H1 (cell line): ENCODE data around the gene NKAIN2. TPM values are rescaled to one million over a fixed set of nuclear protein-coding genes. Genes with fewer than 3 reads are reported as not detected.

Source experiments
- CTCF ChIA-PET: fragments of 300-600 bp; sonication (Branson Sonifier 250); formaldehyde crosslinking; loops from one replicate; lab custom pipeline; 2021; ENCODE audit not compliant: partially characterized antibody; lab: Charles Lee
- POLR2A ChIA-PET: fragments of 300-600 bp; sonication (Branson Sonifier 250); formaldehyde crosslinking; loops from one replicate; lab custom pipeline; 2021; ENCODE audit warnings: inconsistent platforms; ENCODE audit not compliant: partially characterized antibody; lab: Charles Lee
- DNase-seq, 2 experiments: peaks; one replicate each; pipeline versions ENCODE4 v3.0.0 to v3.0.0-alpha.2; 2010 to 2022; ENCODE audit warnings: low spot score in 2 of 2, low read depth in 1 of 2, mixed read lengths in 1 of 2
- FAIRE-seq: peaks from 2 replicates; lab custom pipeline; 2011; peaks lifted over from hg19 to GRCh38; lab: Jason Lieb, UNC
- H2AFZ ChIP-seq: 2 replicates; pipeline ENCODE4 v1.8.1; 2012; ENCODE audit warnings: low read length, inconsistent platforms
- H2AK5ac ChIP-seq: 2 replicates; pipeline ENCODE4 v1.6.1; 2013; ENCODE audit warnings: low read depth, low read length
- H2BK120ac ChIP-seq: replicated peaks from 2 replicates; pipeline ENCODE3; 2013; ENCODE audit warnings: low read depth, low read length, inconsistent platforms
- H2BK12ac ChIP-seq: 2 replicates; pipeline ENCODE4 v1.6.1; 2013; ENCODE audit warnings: low read depth, low read length
- H2BK15ac ChIP-seq: 2 replicates; pipeline ENCODE4 v1.6.1; 2013; ENCODE audit warnings: low read length
- H2BK20ac ChIP-seq: 2 replicates; pipeline ENCODE4 v1.6.1; 2013; ENCODE audit warnings: low read length
- H2BK5ac ChIP-seq: 2 replicates; pipeline ENCODE4 v1.6.1; 2013; ENCODE audit warnings: low read depth, low read length
- H3K14ac ChIP-seq: 2 replicates; pipeline ENCODE4 v1.6.1; 2013; ENCODE audit warnings: inconsistent platforms; ENCODE audit not compliant: insufficient read length
- H3K18ac ChIP-seq: 2 replicates; pipeline ENCODE4 v1.6.1; 2013; ENCODE audit warnings: low read length; ENCODE audit errors: extremely low read depth
- H3K23ac ChIP-seq: 2 replicates; pipeline ENCODE4 v1.6.1; 2013; ENCODE audit warnings: inconsistent platforms; ENCODE audit not compliant: insufficient read length
- H3K23me2 ChIP-seq: 2 replicates; pipeline ENCODE4 v1.6.1; 2013; ENCODE audit warnings: low read depth, low read length
- H3K27ac ChIP-seq: 2 replicates; pipeline ENCODE4 v1.6.1; 2011; ENCODE audit warnings: low read depth, low read length, inconsistent platforms
- H3K27me3 ChIP-seq, 4 experiments: replicated peaks in 1 of 4; 1 replicate in 1 of 4; 2 replicates in 3 of 4; pipeline versions ENCODE4 v1.6.1 to v1.8.1; 2011 to 2013; ENCODE audit warnings: low read length in 3 of 4, mild to moderate bottlenecking in 3 of 4, inconsistent platforms in 2 of 4, mixed read lengths in 2 of 4, moderate library complexity in 1 of 4; ENCODE audit not compliant: control insufficient read depth in 3 of 4, insufficient read depth in 3 of 4; ENCODE audit errors: extremely low read depth in 1 of 4
- H3K36me3 ChIP-seq, 4 experiments: 2 replicates each; pipeline versions ENCODE4 v1.6.1 to v1.8.1; 2011 to 2013; ENCODE audit warnings: mild to moderate bottlenecking in 4 of 4, low read length in 3 of 4, moderate library complexity in 2 of 4, control low read depth in 1 of 4, inconsistent platforms in 1 of 4; ENCODE audit not compliant: insufficient read depth in 4 of 4, control insufficient read depth in 2 of 4
- H3K4ac ChIP-seq: replicated peaks from 2 replicates; pipeline ENCODE3; 2013; ENCODE audit warnings: low read length, low read depth, mixed read lengths, inconsistent platforms; ENCODE audit not compliant: insufficient read length
- H3K4me1 ChIP-seq, 4 experiments: replicated peaks in 1 of 4; 1 replicate in 1 of 4; 2 replicates in 3 of 4; pipeline versions ENCODE4 v1.6.1 to v1.8.1; 2011 to 2013; ENCODE audit warnings: low read length in 3 of 4, inconsistent platforms in 2 of 4, mixed read lengths in 1 of 4; ENCODE audit not compliant: insufficient read depth in 4 of 4, control insufficient read depth in 3 of 4
- H3K4me2 ChIP-seq, 2 experiments: 2 replicates each; pipeline versions ENCODE4 v1.6.1 to v1.8.1; 2011 to 2013; ENCODE audit warnings: low read depth in 2 of 2, low read length in 2 of 2, control low read depth in 1 of 2, inconsistent platforms in 1 of 2, mild to moderate bottlenecking in 1 of 2; ENCODE audit not compliant: insufficient read depth in 1 of 2
- H3K4me3 ChIP-seq, 4 experiments: fragments of 200-600, 300-600 bp in 1 of 4; sonication (generic), shearing (Covaris generic), sonication (Bioruptor Twin) in 1 of 4; 2 replicates each; pipeline versions ENCODE4 v1.5.1 to v1.8.1; 2011 to 2016; ENCODE audit warnings: low read length in 4 of 4, low read depth in 3 of 4, control low read depth in 2 of 4, inconsistent platforms in 2 of 4, mild to moderate bottlenecking in 2 of 4, mixed read lengths in 1 of 4, moderate library complexity in 1 of 4; ENCODE audit not compliant: insufficient read depth in 2 of 4; ENCODE audit errors: extremely low read depth in 1 of 4
- H3K56ac ChIP-seq: replicated peaks from 2 replicates; pipeline ENCODE3; 2013; ENCODE audit warnings: low read depth, mild to moderate bottlenecking, mixed read lengths, low read length, inconsistent platforms; ENCODE audit not compliant: insufficient read length
- H3K79me1 ChIP-seq: 2 replicates; pipeline ENCODE4 v1.6.1; 2013; ENCODE audit warnings: low read depth, low read length, control low read depth
- H3K79me2 ChIP-seq, 2 experiments: 2 replicates each; pipeline versions ENCODE4 v1.6.1 to v1.8.1; 2012 to 2013; ENCODE audit warnings: low read length in 2 of 2, mild to moderate bottlenecking in 2 of 2, inconsistent platforms in 1 of 2; ENCODE audit not compliant: insufficient read depth in 2 of 2, control insufficient read depth in 1 of 2
- H3K9ac ChIP-seq, 4 experiments: replicated peaks in 1 of 4; 1 replicate in 1 of 4; 2 replicates in 3 of 4; pipeline versions ENCODE4 v1.6.1 to v1.8.1; 2011 to 2013; ENCODE audit warnings: low read depth in 3 of 4, low read length in 3 of 4, control low read depth in 2 of 4, mild to moderate bottlenecking in 2 of 4, moderate library complexity in 2 of 4, inconsistent platforms in 1 of 4; ENCODE audit errors: extremely low read depth in 1 of 4
- H3K9me3 ChIP-seq, 2 experiments: 2 replicates each; pipeline versions ENCODE4 v1.6.1 to v1.8.1; 2012 to 2013; ENCODE audit warnings: mild to moderate bottlenecking in 2 of 2, moderate library complexity in 2 of 2, control low read depth in 1 of 2, inconsistent platforms in 1 of 2, low read depth in 1 of 2, low read length in 1 of 2, mixed read lengths in 1 of 2; ENCODE audit not compliant: insufficient read depth in 2 of 2
- H4K20me1 ChIP-seq, 2 experiments: replicated peaks in 1 of 2; 2 replicates each; pipeline versions ENCODE3 to v1.8.1; 2011 to 2013; ENCODE audit warnings: inconsistent platforms in 2 of 2, low read length in 2 of 2, mild to moderate bottlenecking in 1 of 2; ENCODE audit not compliant: insufficient read depth in 2 of 2, control insufficient read depth in 1 of 2
- H4K5ac ChIP-seq: 2 replicates; pipeline ENCODE4 v1.6.1; 2013; ENCODE audit warnings: low read length, low read depth, mixed read lengths, inconsistent platforms; ENCODE audit not compliant: insufficient read length
- H4K8ac ChIP-seq: 2 replicates; pipeline ENCODE4 v1.8.0; 2013; ENCODE audit warnings: mild to moderate bottlenecking, moderate library complexity, low read length, inconsistent platforms; ENCODE audit not compliant: insufficient read depth; ENCODE audit errors: extremely low read depth
- H4K91ac ChIP-seq: replicated peaks from 2 replicates; pipeline ENCODE3; 2013; ENCODE audit warnings: low read length, mixed read lengths, inconsistent platforms; ENCODE audit not compliant: insufficient read length
- BRCA1 ChIP-seq: IDR thresholded peaks from 2 replicates; pipeline ENCODE4 v1.6.1; 2012; ENCODE audit warnings: low read depth, low read length, improper control_type of control experiment
- CBX8 ChIP-seq: fragments of 300-800, 300-1000 bp; sonication (generic); IDR thresholded peaks from 2 replicates; pipeline ENCODE4 v1.7.1; 2016; ENCODE audit warnings: low read depth, low read length, borderline replicate concordance
- CTBP2 ChIP-seq: IDR thresholded peaks from 2 replicates; pipeline ENCODE4 v1.7.0; 2011; ENCODE audit warnings: borderline replicate concordance, mild to moderate bottlenecking, moderate library complexity, mixed read lengths, low read length; ENCODE audit not compliant: insufficient read depth, insufficient read length
- EGR1 ChIP-seq: IDR thresholded peaks from 2 replicates; pipeline ENCODE4 v1.6.1; 2011; ENCODE audit warnings: low read depth, low read length, borderline replicate concordance
- HDAC2 ChIP-seq, 2 experiments: fragments of 300-600 bp in 1 of 2; sonication (generic) in 1 of 2; IDR thresholded peaks; 2 replicates each; pipeline ENCODE4 v1.6.1; 2011 to 2012; ENCODE audit warnings: low read depth in 2 of 2, low read length in 2 of 2, mild to moderate bottlenecking in 2 of 2, moderate library complexity in 2 of 2, borderline replicate concordance in 1 of 2, inconsistent platforms in 1 of 2
- JUN ChIP-seq: IDR thresholded peaks from 2 replicates; pipeline ENCODE4 v1.6.1; 2011; ENCODE audit warnings: low read depth, mild to moderate bottlenecking, improper control_type of control experiment, low read length
- NANOG ChIP-seq: IDR thresholded peaks from 2 replicates; pipeline ENCODE4 v1.6.1; 2011; ENCODE audit warnings: low read length, low read depth, mild to moderate bottlenecking, inconsistent platforms; ENCODE audit not compliant: insufficient read depth, poor library complexity, severe bottlenecking
- POLR2A ChIP-seq, 2 experiments: IDR thresholded peaks; 1 replicate in 1 of 2; 2 replicates in 1 of 2; pipeline ENCODE4 v1.6.1; 2011; ENCODE audit warnings: low read depth in 2 of 2, low read length in 2 of 2, mild to moderate bottlenecking in 2 of 2; ENCODE audit errors: control extremely low read depth in 1 of 2
- WGBS, 2 experiments: shearing (Covaris generic) in 1 of 2; methylation state at CpG; one replicate each; pipeline versions ENCODE4 v1.1.6 to v1.1.7; 2013 to 2015; ENCODE audit warnings: low lambda C conversion rate in 2 of 2, mixed read lengths in 2 of 2, inconsistent platforms in 1 of 2, low coverage in 1 of 2, missing lambda C conversion rate in 1 of 2; ENCODE audit not compliant: insufficient replicate concordance in 2 of 2, insufficient coverage in 1 of 2, insufficient read length in 1 of 2; ENCODE audit errors: extremely low coverage in 1 of 2, missing lambda C conversion rate in 1 of 2; 5-methylcytosine and 5-hydroxymethylcytosine counted together
- polyA plus RNA-seq, 7 experiments: library from polyadenylated mRNA; depleted of rRNA in 3 of 7; stranded (reverse) in 5 of 7; unstranded in 2 of 7; fragments of >200 nt in 5 of 7; fragments of 200-250 nt in 2 of 7; gene quantifications; 1 replicate in 5 of 7; 2 replicates in 1 of 7; 4 replicates in 1 of 7; pipeline versions ENCODE4 v1.2.1 to v1.2.3, GENCODE V29; 2011 to 2013; ENCODE audit warnings: missing spikeins in 2 of 7, mixed read lengths in 2 of 7
- total RNA-seq: library from RNA; stranded (reverse); fragmentation: NEBNext Ultra II Directional; extraction: Animal tissue kit (Norgen Biotek cat#: 25700); gene quantifications from 2 replicates; pipeline ENCODE4 v1.2.1, GENCODE V29; 2021
- TF ChIP-seq, protein P1 (sequence below): IDR thresholded peaks from 2 replicates; pipeline ENCODE4 v1.6.1; 2012; ENCODE audit warnings: inconsistent platforms

The NKAIN2 gene
- total and polyA plus RNA-seq, 2 of the 8 experiments (the other 6 are each of a cell fraction or from before 2014, with no cell fraction given) = 0.20 to 0.34 TPM

DNA sequence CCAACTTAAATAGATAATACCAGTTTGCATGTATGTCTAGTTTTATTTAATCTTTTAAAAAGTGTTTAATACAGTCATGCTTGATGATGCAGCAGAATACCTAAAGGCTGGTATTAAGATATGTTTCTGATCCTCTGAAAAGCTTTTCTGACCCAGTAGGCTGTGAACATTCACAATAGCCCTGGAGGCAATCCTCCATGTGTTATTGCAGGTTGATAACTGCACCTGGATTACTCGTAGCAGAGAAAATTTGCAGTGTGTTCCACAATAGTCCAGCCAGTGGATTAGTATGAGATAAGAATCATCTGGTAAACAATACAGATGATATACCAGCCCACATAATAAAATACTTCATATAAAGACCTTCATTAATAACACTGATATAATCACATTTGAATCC is 979.7 kb downstream of the NKAIN2 start:
- Histone ChIP-seq H2BK15ac (no peak overlapping the region), H3K4ac (no peak overlapping the region), H3K9ac (no peak overlapping the region), H4K5ac (no peak overlapping the region), H4K8ac (no peak overlapping the region), H3K79me1 (no peaks in the 10 kb centered on the region), H2AFZ (no peak overlapping the region), H3K27ac (no peak overlapping the region), H3K36me3 (no peaks in the 10 kb centered on the region), H3K9me3 (no peaks in the 10 kb centered on the region), H3K56ac (no peak overlapping the region), H3K27me3 (no peaks in the 10 kb centered on the region), H3K18ac (no peak overlapping the region), H2BK5ac (no peak overlapping the region), H3K4me3 (no peak overlapping the region), H2BK20ac (no peak overlapping the region), H3K23ac (no peak overlapping the region), H4K91ac (no peak overlapping the region), H2AK5ac (no peak overlapping the region), H3K23me2 (no peaks in the 10 kb centered on the region; the same call in 1 of the 2 replicates), H3K4me2 (no peak overlapping the region), H3K79me2 (no peaks in the 10 kb centered on the region), H3K4me1 (no peaks in the 10 kb centered on the region), H4K20me1 (no peaks in the 10 kb centered on the region), H2BK120ac (no peak overlapping the region)
- ChIA-PET POLR2A (no interaction called here), CTCF (no interaction called here)
- DNase-seq (no peak), FAIRE-seq (no peak)
- 96% methylated on average over 1 of the region's 1 CpG; no CpG with 5 or more reads in 1 of the 2 experiments for WGBS, 2 experiments
- TF ChIP-seq, protein P1, sequence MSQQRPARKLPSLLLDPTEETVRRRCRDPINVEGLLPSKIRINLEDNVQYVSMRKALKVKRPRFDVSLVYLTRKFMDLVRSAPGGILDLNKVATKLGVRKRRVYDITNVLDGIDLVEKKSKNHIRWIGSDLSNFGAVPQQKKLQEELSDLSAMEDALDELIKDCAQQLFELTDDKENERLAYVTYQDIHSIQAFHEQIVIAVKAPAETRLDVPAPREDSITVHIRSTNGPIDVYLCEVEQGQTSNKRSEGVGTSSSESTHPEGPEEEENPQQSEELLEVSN = no peak
- TF ChIP-seq CTBP2 (no peak), HDAC2 (IDR thresholded peaks at IDR 0.05; ENCODE audit: borderline replicate concordance in 1 of 2, low read depth in 2 of 2, low read length in 2 of 2) (no peak), BRCA1 (no peak), JUN (no peak), NANOG (no peak), POLR2A (IDR thresholded peaks at IDR 0.05; ENCODE audit: control extremely low read depth in 1 of 2, low read depth in 2 of 2, low read length in 2 of 2) (no peak), CBX8 (no peak), EGR1 (no peak)
- TF ChIP-seq, all 59 proteins: peak for 0
- no peak overlapping the region for H2BK12ac ChIP-seq
- no peak overlapping the region for H3K14ac ChIP-seq
